ENCODE data around the gene NAA60.

Gene NAA60

DNA sequence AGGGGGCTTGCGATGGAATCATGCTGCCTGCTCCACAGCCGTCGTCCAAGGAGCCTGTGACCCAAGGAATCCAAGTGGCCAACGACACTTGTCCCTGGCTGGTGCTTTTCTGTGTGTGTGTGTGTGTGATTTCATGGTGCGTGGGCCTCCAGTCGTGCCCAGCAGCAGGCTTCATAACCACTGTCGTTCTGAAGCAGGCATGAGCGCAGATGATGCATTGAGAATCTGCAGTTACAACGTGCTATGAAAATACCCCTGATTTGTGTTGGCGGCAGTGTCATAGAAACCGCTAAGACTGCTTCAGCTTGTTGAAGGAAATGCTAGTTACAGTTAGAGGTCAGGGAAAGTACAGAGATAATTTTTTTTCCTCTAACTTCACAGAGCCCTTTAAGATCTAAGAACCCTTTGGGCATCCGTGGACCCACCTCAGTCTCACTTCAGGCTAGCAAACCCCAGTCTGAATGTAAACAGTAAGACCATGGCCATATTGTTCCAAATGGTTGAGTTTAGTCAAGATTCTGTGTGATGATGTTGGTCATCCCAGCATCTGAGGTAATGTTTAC is 36.3 kb downstream of the NAA60 start:
- TF ChIP-seq ZFX (IDR thresholded peaks at IDR 0.05; ENCODE audit: borderline replicate concordance): no peak
- TF ChIP-seq, protein P1, sequence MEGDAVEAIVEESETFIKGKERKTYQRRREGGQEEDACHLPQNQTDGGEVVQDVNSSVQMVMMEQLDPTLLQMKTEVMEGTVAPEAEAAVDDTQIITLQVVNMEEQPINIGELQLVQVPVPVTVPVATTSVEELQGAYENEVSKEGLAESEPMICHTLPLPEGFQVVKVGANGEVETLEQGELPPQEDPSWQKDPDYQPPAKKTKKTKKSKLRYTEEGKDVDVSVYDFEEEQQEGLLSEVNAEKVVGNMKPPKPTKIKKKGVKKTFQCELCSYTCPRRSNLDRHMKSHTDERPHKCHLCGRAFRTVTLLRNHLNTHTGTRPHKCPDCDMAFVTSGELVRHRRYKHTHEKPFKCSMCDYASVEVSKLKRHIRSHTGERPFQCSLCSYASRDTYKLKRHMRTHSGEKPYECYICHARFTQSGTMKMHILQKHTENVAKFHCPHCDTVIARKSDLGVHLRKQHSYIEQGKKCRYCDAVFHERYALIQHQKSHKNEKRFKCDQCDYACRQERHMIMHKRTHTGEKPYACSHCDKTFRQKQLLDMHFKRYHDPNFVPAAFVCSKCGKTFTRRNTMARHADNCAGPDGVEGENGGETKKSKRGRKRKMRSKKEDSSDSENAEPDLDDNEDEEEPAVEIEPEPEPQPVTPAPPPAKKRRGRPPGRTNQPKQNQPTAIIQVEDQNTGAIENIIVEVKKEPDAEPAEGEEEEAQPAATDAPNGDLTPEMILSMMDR (IDR thresholded peaks at IDR 0.05): no peak
- no peak overlapping the region for H3K27ac ChIP-seq

DNA sequence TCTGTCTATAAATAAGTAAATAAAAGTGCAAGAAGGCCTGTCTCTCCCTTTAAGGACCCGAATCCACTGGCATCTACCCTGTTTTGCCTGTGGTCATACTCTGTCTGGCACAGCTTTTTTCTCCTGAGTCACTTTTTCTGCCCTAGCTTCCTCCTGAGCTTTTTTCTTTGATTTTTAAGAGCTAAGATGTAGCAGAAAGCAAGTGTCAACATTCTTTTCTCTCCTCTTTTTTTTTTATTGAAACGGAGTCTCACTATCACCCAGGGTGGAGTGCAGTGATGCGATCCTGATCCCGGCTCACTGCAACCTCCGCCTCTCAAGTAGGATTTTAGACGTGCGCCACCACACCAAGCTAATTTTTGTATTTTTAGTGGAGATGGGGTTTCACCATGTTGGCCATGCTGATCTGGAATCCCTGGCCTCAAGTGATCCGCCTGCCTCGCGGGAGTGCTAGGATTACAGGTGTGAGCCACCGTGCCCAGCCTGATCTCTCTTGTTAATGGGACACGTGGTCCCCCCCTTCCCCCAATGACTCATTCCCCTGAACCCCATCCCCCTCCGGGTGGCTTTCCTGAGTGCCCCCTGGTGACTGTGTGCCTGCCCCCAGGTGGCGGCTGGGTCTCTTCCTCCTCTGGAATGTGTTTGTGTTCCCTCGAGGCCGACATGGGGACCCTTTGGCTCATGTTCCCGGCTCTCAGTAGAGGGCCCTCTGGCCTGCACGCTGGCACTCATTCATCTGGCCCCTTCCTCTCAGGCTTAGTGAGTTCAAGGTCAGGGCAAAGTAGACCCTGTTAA is 37.6 kb downstream of the NAA60 start:
- no peak overlapping the region for H3K27ac ChIP-seq
- TF ChIP-seq, protein P1 (IDR thresholded peaks at IDR 0.05): no peak
- no peak for TF ChIP-seq ZFX (IDR thresholded peaks at IDR 0.05; ENCODE audit: borderline replicate concordance)

DNA sequence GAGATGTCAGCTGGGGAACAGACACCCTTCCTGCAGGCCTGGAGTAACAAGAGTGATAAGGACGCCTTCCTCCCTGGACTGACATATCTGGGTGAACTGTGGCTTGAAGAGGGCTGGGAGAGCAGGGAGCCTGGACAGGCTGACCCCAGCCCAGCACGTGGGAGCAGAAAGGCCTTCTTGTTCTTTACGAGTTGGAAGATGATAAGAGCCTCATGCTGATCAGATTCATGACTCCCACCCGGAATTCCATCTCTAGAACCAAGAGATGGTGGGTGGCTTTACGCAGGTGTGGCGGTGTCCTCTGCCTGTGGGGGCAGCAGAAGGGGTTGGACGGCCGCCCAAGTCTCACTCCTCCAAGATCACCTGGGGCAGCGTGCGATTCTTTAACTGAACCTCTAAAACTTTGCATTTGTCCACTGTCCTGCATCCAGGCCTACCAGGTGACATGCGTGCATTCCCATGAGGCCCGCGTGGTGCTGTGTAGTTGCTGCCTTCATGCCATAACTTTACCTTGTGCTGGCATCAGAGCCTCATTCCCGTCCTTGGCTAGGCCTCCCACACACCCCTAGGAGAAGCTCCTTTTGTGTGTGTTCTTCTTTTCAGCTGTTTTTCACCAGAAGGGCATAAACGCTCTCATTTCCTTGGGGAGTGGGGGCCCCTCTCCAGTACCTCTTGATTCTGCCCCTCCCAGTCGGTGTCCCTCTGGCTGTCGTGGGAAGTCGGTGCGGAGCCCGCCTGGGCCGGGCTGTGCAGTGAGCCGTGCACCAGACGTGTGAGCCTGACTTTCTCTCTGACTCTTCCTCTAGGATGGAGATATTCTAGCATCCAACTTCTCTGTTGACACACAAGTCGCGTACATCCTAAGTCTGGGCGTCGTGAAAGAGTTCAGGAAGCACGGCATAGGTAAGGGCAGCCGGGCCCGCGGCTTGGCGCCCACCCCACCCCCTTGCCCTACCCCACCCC is 38.5 kb downstream of the NAA60 start:
- no peak for TF ChIP-seq ZFX (IDR thresholded peaks at IDR 0.05; ENCODE audit: borderline replicate concordance)
- TF ChIP-seq, protein P1 (IDR thresholded peaks at IDR 0.05): no peak
- no peak overlapping the region for H3K27ac ChIP-seq

DNA sequence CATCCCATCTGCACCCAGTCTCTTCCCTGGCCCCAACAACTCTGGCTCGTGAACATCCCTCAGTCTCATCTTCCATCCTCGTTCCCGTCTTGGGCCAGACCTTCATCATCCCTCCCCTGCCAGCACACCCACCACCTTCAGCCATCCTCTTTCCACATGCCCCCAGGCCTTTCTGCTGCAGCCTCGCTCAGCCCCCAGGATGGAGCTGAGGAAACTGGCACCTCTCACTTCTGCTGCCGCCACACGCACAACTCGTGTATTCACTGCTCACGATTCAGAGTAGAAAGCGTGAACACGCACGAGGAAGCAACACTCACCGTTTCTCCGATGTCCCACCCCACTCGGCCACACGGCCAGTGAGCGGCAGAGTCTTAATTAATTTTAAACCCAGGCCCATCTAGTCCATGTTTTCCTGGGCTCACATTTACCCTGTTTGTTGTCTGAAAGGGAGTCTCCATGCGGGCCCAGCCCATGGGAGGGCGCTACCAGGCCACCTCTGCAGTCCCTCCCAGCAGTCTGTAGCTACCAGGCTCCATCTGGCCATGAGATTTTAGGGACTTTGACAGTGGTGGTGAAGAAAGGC is 39.3 kb downstream of the NAA60 start:
- no peak overlapping the region for H3K27ac ChIP-seq
- no peak for TF ChIP-seq ZFX (IDR thresholded peaks at IDR 0.05; ENCODE audit: borderline replicate concordance)
- TF ChIP-seq, protein P1 (IDR thresholded peaks at IDR 0.05): no peak

DNA sequence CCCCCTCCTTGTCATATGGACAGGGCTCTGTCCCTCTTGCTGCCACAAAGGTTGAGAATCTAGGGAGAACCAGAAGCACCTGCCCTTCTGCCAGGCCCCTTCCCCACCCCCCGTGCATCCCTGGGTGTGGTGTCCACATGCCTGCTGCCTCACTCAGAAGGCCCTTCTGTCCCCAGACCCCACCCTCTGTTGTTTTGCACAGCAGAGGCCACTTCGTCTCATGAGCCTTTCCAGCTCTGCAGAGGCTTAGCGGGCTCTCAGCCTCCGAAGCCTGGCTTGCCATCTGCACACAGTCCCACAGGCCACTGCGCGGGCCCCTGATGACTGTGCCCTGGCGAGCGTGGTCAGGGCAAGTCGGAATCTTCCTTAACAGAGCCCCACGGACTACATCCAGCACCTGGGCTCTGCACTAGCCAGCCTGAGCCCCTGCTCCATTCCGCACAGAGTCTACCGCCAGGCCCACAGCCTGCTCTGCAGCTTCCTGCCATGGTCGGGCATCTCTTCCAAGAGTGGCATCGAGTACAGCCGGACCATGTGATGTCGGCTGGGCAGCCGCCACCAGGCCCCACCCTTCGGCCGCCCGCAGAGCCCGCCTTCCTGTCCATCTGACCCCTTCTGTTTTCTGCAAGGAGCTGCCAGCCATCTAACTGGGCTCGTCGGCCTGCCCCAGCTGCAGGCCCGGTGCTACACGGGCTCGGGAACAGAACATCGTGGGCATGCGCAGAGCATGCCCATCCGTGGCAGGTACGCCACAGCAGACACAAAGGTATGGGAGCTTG is 41.0 kb downstream of the NAA60 start:
- no peak overlapping the region for H3K27ac ChIP-seq
- no peak for TF ChIP-seq ZFX (IDR thresholded peaks at IDR 0.05; ENCODE audit: borderline replicate concordance)
- TF ChIP-seq, protein P1 (IDR thresholded peaks at IDR 0.05): no peak

DNA sequence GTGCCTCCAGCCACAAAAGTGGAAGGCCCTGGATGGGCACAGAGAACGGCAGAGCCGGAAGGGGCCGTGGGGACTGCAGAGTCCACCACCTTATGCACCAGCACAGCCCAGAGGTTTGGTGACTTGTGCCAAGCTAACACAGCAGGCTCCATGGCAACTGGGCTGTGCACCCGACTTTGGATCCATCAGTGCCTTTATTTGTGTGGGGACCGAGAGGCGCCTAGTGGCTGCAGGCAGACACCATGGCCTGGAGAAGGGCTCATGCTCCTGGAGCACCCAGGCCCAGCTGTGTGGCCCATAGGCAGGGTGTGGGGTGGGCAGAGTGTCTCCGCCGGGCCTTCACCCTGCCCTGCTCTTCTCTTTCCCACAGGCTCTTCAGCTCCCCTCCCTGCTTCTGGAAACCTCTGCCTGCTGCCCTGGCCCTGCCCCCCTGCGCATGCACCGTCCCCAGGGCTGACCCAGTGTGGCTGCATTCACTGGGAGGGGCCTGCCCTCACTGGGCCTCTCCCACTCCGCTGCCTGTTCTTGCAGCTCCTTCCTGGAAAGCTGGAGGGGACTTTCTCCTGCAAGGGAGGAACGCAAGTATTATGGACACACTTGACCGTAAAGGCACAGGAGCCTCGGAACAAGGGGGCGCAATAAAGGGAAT is 41.7 kb downstream of the NAA60 start:
- TF ChIP-seq ZFX (IDR thresholded peaks at IDR 0.05; ENCODE audit: borderline replicate concordance): no peak
- TF ChIP-seq, protein P1 (IDR thresholded peaks at IDR 0.05): no peak
- H3K27ac ChIP-seq: no peak overlapping the region

All from 22Rv1 (cell line).